GM18867 (cell line): ENCODE results near the gene NLRC5.

ENCODE experiments used
- ATAC-seq: cut with Tn5 transposase; IDR thresholded peaks from one replicate; pipeline ENCODE4 v1.9.1; 2021; ENCODE audit warnings: mild to moderate bottlenecking, moderate library complexity; ENCODE audit not compliant: unreplicated experiment

The NLRC5 gene, protein sequence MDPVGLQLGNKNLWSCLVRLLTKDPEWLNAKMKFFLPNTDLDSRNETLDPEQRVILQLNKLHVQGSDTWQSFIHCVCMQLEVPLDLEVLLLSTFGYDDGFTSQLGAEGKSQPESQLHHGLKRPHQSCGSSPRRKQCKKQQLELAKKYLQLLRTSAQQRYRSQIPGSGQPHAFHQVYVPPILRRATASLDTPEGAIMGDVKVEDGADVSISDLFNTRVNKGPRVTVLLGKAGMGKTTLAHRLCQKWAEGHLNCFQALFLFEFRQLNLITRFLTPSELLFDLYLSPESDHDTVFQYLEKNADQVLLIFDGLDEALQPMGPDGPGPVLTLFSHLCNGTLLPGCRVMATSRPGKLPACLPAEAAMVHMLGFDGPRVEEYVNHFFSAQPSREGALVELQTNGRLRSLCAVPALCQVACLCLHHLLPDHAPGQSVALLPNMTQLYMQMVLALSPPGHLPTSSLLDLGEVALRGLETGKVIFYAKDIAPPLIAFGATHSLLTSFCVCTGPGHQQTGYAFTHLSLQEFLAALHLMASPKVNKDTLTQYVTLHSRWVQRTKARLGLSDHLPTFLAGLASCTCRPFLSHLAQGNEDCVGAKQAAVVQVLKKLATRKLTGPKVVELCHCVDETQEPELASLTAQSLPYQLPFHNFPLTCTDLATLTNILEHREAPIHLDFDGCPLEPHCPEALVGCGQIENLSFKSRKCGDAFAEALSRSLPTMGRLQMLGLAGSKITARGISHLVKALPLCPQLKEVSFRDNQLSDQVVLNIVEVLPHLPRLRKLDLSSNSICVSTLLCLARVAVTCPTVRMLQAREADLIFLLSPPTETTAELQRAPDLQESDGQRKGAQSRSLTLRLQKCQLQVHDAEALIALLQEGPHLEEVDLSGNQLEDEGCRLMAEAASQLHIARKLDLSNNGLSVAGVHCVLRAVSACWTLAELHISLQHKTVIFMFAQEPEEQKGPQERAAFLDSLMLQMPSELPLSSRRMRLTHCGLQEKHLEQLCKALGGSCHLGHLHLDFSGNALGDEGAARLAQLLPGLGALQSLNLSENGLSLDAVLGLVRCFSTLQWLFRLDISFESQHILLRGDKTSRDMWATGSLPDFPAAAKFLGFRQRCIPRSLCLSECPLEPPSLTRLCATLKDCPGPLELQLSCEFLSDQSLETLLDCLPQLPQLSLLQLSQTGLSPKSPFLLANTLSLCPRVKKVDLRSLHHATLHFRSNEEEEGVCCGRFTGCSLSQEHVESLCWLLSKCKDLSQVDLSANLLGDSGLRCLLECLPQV (N-terminal part only)

DNA sequence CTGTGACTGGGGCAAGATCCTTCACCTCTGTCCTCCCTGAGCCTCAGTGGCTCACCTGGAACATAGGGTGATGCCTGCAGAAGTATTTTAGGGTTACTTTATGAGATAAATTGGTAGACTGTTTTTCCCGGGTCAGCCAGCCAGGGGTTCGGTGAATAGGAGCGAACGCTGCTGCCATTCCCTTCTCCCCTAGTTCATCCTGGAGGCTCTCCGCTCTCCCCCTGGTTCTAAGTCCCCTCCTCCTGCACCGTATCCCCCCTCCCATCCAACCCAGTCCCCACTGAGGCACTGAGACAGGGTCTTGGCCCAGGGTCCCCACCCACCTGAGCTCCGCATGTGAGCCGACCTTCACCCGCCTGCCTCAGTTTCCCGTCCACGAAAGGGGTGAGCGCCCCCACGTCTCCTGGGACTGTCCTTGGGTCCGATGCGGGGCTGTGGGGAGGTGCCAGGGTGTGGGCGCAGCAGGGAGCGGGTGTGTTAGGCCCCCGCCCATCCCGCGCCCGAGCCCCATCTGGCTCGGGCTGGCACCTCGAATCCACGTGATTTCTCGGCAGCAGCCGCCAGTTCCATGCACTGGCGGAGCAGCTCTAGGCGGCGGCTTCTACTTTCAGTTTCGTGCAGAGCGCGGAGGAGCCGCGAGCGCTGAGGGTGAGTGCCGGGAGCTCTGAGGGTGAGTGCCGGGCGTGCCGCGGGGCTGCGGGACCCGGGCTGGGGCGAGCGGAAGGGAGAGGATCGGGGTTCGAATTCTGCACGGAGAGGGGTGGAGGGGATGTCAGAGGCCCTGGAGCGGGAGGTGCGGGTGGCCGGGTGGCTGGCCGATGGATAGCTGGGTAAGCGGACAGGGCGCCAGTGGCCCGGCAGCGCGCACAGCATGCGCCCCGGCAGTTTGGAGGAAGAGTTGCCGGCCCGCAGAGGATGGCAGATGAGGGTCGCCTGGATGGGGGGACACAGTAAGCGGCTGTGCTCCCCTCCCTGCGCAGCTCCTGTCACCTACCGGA lies at the start of gene NLRC5:
Gene NLRC5, plus strand, starts transcription at position 610 of the 998 bp plus-strand sequence. CDS start 31,156 bp downstream, outside the sequence.
- ATAC-seq = peak; percentile 76

DNA sequence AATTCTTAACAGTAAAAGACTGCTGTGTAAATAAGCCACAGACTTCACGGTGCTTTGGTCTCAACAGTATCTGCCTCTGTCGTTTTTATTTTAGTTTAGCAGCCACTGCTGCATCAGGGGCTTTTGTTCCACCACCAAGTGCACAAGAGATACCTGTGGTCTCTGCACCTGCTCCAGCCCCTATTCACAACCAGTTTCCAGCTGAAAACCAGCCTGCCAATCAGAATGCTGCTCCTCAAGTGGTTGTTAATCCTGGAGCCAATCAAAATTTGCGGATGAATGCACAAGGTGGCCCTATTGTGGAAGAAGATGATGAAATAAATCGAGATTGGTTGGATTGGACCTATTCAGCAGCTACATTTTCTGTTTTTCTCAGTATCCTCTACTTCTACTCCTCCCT lies 49.6 kb upstream of the NLRC5 start:
- ATAC-seq = no peak

DNA sequence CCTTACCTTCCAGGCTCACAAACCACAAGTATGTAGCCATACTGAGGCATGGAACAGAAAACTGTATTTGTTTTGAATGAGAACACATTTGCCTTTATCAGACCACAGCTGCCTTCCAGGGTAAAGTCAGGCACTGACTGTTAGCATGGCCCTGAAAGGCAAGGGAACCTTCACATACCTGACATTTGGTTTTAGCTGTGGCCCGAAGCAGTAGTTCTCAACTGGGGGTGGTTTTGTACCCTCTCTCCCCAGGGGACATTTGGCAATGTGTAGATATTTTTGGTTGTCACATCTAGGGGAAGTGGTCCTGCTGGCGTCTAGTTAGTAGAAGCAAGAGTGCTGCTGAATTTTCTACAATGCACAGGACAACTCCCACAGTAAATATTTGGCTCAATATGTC lies 48.3 kb upstream of the NLRC5 start:
- no peak for ATAC-seq

DNA sequence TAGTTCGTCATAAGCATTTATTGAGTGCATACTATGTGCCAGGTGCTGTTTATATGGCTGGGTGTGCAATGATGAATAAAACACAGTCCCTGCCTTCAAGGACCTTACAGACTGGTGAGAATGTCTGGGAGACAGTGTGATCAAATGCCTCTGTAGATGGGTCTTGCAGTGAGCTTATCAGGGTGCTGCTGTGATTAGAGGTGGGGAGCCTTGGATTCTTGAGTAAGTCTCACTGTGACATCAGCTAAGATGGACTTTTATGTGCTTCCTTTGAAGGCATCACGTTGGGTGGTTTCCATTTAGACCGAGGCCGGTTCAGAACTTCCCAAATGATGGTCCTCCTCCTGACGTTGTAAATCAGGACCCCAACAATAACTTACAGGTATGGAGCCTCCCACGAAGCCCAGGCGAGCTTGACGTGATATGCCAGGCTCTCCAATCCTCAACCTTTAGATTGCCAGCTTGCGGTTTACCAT lies 47.5 kb upstream of the NLRC5 start:
- ATAC-seq = no peak

DNA sequence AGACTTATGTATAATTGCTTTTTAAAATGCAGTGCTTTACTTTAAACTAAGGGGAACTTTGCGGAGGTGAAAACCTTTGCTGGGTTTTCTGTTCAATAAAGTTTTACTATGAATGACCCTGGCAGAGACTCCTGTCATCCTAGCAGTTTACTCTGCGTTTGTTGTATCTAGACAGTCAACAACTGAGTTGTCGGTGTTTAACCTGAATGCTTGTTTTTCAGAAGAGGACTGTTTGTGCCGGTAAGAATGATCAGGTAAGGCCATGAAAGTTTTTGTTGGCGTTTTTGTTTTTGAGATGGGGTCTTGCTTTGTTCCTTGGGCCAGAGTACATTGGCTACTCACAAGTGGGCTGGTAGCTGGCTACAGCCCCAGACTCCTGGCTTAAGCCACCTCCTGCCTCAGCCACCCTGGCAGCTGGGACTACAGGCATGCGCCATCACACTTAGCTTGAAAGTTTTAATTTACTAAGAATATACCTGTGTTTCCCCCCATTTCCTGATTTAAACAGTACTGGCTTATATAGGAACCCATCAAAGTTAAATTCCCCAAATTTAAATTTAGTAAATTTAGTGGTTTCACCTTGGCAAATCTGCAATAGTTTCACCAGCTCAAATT lies 45.5 kb upstream of the NLRC5 start:
- ATAC-seq = no peak

DNA sequence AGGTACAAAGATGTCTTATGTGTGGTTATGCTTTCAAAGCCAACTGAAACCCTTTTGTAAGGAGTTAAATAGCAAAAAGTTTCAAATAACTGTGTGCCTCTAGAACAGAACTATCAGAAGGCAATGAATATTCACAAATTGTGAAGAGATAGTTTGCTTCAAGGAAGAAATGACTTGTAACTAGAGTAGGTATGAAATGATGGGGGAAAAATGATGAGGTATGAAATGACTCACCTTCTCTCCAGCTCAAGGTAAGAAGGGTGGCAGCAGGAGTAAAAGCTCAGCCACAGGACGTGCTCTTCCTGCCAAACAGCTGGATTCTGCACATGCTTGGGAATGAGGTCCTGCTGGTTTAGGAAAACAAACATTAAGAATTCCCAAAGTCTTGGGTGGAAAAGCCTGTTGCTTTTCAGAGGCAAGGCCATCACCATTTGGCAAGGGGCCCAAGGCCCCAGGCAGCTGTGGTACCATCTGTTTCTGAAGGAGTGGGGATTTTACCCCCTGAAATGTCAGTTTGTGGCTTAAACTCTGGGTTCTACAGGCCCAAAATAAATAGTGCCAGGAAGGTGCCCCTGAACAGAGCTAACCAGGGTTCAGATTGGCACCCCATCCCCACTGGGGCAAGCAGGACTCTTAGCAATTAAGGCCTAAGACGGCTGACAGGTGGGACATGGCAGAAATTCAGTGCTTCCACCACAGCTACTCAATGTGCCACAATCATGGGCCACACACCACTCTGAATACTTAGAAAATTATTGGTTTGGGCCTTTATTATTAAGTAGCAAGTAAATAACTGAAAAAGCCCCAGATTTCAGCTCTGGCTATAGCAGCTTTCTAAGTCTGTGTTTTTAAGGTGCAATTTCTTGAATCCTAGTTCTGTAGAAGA lies 44.2 kb upstream of the NLRC5 start:
- no peak for ATAC-seq

DNA sequence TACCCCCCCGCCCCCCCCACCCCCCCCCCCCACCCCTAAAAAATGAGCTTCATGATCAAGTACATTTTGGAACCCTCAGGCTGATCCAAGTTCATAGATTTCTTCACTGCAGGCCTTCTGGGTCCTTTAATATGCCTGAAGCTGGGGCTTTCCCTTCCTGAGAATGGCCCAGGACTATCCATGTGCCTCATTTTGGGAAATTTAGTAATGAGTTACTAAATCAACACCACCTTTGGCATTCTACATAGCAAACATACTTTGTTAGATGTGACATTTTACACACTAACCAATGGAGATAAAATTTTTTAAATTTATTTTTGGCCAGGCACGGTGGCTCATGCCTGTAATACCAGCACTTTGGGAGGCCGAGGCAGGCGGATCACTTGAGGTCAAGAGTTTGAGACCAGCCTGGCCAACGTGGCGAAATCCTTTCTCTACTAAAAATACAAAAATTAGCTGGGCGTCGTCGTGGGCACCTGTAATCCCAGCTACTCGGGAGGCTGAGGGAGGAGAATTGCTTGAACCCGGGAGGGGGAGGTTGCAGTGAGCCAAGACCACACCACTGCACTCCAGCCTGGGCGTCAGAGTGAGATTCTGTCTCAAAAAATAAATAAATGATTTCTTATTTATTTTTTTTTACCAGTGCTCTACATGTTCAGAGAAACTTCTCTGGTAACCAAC lies 43.4 kb upstream of the NLRC5 start:
- no peak for ATAC-seq

DNA sequence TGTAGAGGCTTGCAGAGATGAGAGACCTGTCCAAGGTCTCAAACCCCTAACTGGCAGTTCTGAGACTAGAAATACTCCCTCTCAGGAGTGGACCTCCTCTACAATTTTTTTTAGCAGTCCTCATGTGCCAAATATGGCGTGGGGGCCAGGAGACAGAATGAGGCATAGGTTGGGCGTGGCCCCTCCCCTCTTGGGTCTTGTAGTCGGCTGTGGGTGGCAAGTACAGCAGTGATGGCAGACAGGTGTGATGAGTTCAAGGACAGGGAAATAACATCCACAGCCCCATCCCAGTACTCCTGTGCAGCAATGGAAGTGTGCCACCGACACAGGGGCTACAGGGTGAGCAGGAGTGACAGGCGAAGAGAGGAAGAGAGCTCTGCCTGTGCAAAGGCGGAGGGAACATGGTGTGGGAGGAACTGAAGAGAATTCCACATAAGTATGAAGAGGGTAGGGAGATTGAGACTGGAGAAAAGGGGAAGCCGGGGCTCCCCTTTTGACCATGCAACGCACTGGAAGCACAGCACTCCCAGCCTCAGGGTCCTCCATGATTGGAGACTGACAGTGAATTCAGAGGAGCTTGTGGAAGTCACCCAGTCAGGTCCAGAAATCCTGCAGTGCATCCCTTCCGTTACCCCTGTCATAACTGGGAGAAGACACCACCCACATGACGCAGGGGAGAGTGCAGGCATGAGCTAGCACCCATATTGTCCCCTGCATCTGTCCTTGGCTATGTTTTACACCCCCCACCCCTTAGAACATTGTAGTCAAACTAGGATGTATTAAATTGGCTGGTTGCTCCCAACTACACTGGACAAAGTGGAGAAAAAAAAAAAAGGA lies 42.4 kb upstream of the NLRC5 start:
- ATAC-seq = no peak

DNA sequence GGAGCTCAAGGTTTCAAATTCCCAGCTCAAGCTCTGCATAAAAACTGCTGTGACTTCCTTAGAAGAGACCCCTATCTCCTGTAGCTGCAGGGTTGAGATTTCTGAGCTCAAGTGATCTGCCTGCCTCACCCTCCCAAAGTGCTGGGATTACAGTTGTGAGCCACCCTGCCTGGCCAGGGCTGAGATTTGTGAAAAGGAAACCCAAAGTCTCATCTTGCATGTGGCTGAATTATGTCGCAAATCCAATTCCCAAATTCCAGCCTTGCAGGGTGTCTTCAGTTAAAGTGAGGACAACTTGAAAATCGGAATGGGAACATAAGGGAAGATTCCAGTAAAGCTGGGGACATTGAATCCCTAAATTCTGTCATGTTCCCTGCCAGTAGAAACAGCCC lies 41.8 kb upstream of the NLRC5 start:
- no peak for ATAC-seq

DNA sequence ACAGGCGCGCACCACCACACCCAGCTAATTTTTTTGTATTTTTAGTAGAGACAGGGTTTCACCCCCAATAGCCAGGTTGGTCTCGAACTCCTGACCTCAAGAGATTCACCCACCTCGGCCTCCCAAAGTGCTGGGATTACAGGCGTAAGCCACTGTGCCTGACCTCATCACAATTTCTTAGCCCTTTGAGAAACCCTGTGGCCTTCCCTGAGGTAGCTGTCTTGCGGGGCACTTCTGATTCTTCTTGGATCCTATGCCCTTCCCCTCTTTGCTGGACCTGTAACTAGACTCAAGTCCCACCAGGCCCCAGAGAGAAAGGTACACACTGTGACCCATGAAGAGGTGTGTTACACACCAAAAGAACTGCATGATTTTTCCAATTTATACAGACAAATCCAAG lies 41.1 kb upstream of the NLRC5 start:
- no peak for ATAC-seq

DNA sequence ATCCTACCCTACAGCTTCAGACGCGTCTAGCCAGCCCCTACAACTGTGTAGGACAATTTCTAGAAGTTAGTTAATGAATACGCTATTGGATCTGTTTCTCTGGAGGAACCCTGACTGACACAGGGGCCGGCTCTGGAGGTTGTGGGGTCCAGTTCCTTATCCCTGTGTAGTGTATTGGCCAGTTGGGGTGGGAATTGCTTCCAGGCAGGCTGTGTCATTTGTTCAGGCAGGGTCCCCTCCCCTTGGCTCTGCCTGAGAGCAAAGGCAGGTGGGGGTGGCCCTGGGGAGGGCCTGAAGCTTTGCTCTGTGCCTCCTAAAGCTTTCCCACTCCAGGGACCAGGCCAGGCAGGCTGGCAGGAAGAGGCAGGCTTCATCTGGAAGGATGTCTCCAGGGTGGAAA lies 39.3 kb upstream of the NLRC5 start:
- no peak for ATAC-seq

DNA sequence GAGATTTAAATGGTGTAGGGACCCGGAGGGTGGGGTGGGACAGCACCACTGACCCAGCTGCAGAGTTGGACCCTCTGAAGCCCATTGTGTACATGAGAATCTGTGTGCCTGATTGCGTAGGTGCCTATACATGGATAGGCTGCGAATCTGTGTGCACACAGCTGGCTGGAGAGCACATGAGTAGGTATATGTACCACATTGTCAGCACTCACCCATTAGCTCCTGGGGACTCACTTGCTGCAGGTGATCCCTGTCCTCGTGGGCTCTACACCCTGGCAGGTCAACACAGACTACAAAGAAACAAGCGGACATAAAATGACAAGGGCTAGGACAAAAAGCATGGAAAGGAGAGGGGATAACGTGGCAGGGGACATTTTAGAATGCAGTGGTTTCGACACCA lies 38.9 kb upstream of the NLRC5 start:
- no peak for ATAC-seq

DNA sequence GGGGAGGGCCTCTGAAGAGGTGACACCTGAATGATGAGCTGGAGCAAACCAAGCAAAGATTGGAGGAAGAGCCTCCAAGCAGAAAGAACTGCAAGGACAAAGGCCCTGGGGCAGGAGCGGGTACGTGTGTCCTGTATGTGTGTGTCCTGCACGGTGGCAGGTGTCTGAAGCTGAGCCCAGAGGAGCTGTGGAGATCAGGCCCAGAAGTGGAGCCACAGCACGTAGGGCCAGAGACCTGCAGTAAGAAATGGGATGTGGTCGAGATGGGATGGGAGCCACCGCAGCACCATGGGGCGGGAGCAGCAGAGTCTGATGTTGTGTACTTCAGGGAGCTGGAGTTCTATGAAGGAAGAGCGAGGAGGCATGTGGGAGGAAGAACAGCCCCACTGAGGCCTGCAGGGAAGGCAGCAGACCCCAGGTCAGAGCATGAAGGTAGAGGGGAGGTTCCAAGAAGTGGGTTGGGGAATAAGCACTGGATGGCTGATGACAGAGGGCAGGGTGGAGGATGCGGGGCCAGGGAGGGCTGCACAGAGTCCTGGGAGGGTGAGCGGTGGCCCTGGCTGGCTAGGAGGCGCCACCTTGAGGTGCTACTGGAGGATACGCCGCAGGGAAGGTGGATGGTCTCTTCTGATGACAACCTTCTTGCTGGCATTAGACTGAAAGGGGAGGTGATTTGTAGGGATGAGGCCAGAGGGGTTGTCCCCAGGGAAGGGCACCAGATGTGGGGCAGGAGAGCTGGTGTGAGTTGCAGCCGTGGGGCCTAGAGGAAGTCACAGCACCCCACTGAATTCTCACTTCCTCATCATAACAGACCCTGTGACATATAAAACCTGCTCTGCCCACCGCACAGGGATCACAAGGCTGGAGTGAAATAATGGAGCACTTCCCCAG lies 38.2 kb upstream of the NLRC5 start:
- ATAC-seq = peak; percentile 67

DNA sequence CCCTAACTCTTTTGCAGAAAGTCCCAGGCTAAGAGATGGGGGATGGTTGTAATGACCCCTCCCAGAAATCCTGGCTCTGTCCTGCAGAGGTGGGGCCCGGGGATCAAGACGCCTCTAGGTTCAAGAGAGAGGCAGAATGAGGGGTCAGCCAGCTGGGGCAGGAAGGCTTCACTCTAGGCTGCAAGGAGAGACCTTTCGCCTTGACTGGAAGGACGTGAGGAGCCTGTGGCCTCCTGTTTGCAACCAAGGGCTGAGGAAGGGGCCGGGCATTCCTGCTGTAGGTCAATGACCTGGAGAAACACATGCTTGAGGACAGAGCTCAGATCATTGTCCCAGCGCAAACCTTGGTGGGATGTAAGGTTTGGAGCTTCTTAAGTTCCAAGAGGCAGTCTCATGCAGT lies 36.4 kb upstream of the NLRC5 start:
- ATAC-seq = no peak

DNA sequence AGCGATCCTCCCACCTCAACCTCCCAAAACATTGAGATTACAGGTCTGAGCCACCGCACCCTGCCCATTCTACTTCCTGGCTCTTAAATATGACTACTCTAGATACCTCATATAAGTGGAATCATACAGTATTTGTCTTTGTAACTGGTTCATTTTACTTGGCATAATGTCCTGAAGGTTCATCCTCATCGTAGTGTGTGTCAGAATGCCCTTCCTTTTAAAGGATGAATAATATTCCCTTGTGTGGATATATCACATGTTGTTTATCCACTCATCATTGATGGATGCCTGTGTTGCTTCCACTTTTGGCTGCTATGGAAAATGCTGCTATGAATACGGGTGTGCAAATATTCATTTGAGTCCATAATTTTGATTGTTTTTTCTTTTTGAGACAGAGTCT lies 33.3 kb upstream of the NLRC5 start:
- no peak for ATAC-seq

DNA sequence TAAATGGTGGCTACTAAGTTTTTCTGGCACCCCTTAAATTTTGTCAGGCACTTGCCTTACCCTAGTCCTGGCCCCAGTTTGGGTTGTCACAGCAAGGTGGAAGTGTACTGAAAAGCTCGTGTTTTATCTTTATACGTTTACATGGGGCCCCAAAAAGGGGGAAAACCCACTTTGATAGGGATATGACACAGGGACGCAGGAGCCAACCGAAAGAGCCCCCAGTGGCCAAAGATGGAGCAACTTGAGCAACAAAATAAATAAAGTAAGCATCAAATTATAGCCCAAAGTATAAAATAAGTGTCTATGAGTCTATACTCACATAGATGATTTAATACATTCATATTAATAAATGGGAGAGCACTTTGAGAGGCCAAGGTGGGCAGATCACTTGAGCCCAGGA lies 32.6 kb upstream of the NLRC5 start:
- ATAC-seq = no peak
